HFFc6 (cell line): ENCODE measurements around the gene OTUD5. TPM values are rescaled to one million over a fixed set of nuclear protein-coding genes. Genes with fewer than 3 reads are reported as not detected.

Source experiments
- DNase-seq: peaks from one replicate; pipeline ENCODE4 v3.0.0-alpha.2; 2018
- H3K27ac Mint-ChIP-seq: 2 replicates; pipeline ENCODE4 v1.8.0; 2020; ENCODE audit warnings: mild to moderate bottlenecking, mixed read lengths
- H3K27me3 Mint-ChIP-seq: 2 replicates; pipeline ENCODE4 v1.8.0; 2021; ENCODE audit warnings: mild to moderate bottlenecking, moderate library complexity, mixed read lengths; ENCODE audit not compliant: insufficient read depth
- H3K36me3 Mint-ChIP-seq: 2 replicates; pipeline ENCODE4 v1.8.0; 2021; ENCODE audit warnings: low read depth, mixed read lengths
- H3K4me1 Mint-ChIP-seq: 2 replicates; pipeline ENCODE4 v1.8.0; 2020; ENCODE audit warnings: low read depth, mixed read lengths
- H3K4me3 Mint-ChIP-seq: 2 replicates; pipeline ENCODE4 v1.8.0; 2020; ENCODE audit warnings: mild to moderate bottlenecking, moderate library complexity, mixed read lengths
- H3K9me3 Mint-ChIP-seq: 2 replicates; pipeline ENCODE4 v1.8.0; 2020; ENCODE audit warnings: mild to moderate bottlenecking, mixed read lengths
- CTCF ChIP-seq: fragments of 200-600 bp; sonication (generic); IDR thresholded peaks from 2 replicates; pipeline ENCODE4 v1.5.0; 2021; ENCODE audit warnings: antibody characterized with exemption, mild to moderate bottlenecking
- total RNA-seq, 6 experiments: library from RNA; stranded (reverse); fragmentation: NEBNext Ultra II Directional; extraction: Animal tissue kit (Norgen Biotek cat#: 25700); gene quantifications; 2 replicates in 1 of 6; 3 replicates in 5 of 6; pipeline ENCODE4 v1.2.3, GENCODE V29; 2021

OTUD5 gene
- total RNA-seq, 6 experiments from 2014 or later, result 47.6 to 55.0 (median 52.7) TPM

GRCh38 chrX:48976086-48976485, 18.7 kb upstream of the OTUD5 start:
- peaks cover 13% of the 10 kb centered on the region for H3K36me3 Mint-ChIP-seq
- H3K4me3 Mint-ChIP-seq, result no peak overlapping the region
- TF ChIP-seq CTCF, result no peak
- no peaks in the 10 kb centered on the region for H3K9me3 Mint-ChIP-seq
- H3K27me3 Mint-ChIP-seq, result no peaks in the 10 kb centered on the region; the same call in 1 of the 2 replicates
- H3K4me1 Mint-ChIP-seq, result peaks cover 14% of the 10 kb centered on the region
- H3K27ac Mint-ChIP-seq, result no peak overlapping the region
- no peak for DNase-seq

- Mint-ChIP-seq H3K9me3 (no peaks in the 10 kb centered on the region), H3K27me3 (no peaks in the 10 kb centered on the region; the same call in 1 of the 2 replicates), H3K4me1 (peaks cover 14% of the 10 kb centered on the region), H3K36me3 (peaks cover 13% of the 10 kb centered on the region), H3K27ac (no peak overlapping the region), H3K4me3 (no peak overlapping the region)
- no peak for DNase-seq
- TF ChIP-seq CTCF, result no peak
Measured at GRCh38 chrX:48975541-48975940, 18.1 kb upstream of the OTUD5 start.

- Mint-ChIP-seq H3K9me3 (no peaks in the 10 kb centered on the region), H3K36me3 (peaks cover 10% of the 10 kb centered on the region), H3K4me1 (peaks cover 14% of the 10 kb centered on the region), H3K27me3 (no peaks in the 10 kb centered on the region; the same call in 1 of the 2 replicates), H3K27ac (no peak overlapping the region), H3K4me3 (no peak overlapping the region)
- no peak for TF ChIP-seq CTCF
- no peak for DNase-seq
Measured at GRCh38 chrX:48975041-48975440, 17.6 kb upstream of the OTUD5 start.

GRCh38 chrX:48974574-48974973, 17.2 kb upstream of the OTUD5 start:
- Mint-ChIP-seq H3K4me3 (no peak overlapping the region), H3K4me1 (peaks cover 14% of the 10 kb centered on the region), H3K36me3 (peaks cover 9% of the 10 kb centered on the region), H3K27me3 (no peaks in the 10 kb centered on the region; the same call in 1 of the 2 replicates), H3K9me3 (no peaks in the 10 kb centered on the region), H3K27ac (no peak overlapping the region)
- TF ChIP-seq CTCF, result no peak
- no peak for DNase-seq

GRCh38 chrX:48974033-48974432, 16.6 kb upstream of the OTUD5 start:
- Mint-ChIP-seq H3K4me3 (no peak overlapping the region), H3K9me3 (no peaks in the 10 kb centered on the region), H3K4me1 (peaks cover 14% of the 10 kb centered on the region), H3K27me3 (no peaks in the 10 kb centered on the region; the same call in 1 of the 2 replicates), H3K36me3 (peaks cover 9% of the 10 kb centered on the region), H3K27ac (no peak overlapping the region)
- no peak for DNase-seq
- TF ChIP-seq CTCF, result no peak
